Measurements from ENCODE around the gene SYNJ1. TPM values are rescaled to one million over a fixed set of nuclear protein-coding genes. Genes with fewer than 3 reads are reported as not detected.

SYNJ1 gene
- total and polyA plus RNA-seq, 2 of the 4 experiments (the other 2 are of a cell fraction), result 3.6 to 4.6 TPM

DNA sequence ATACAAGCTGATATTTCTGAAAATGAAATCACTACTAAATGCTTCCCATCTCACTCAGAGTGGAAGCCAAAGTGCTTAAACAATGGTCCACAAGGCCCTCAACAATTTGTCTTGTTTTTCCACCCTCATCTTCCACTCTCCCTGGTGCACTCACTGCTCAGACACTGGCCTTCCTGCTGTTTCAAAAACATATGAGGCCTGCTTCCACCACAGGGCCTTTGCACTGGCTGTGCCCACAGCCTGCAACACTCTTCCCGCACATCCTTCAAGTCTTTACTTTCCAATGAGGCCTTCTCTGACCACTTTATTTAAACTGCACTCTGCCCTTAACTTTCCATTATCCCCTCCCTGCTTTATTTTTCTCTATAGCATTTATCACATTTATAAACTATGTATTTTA, 53.8 kb downstream of the SYNJ1 start:
- ChIA-PET CTCF (no interaction called here), POLR2A (ENCODE audit: unreplicated experiment) (no interaction called here)
- Histone ChIP-seq H3K9me3 (ENCODE audit: control insufficient read depth, insufficient read depth, low read length) (no peaks in the 10 kb centered on the region), H3K18ac (ENCODE audit: low read depth, low read length) (no peak overlapping the region), H4K91ac (ENCODE audit: insufficient read depth, low read depth, low read length) (no peak overlapping the region), H2AK5ac (ENCODE audit: low read depth, low read length) (no peak overlapping the region), H2AK9ac (replicated peaks; ENCODE audit: low read depth, low read length, poor library complexity) (no peak overlapping the region), H2AFZ (replicated peaks; ENCODE audit: low read length, poor library complexity) (no peak overlapping the region), H3K9me1 (ENCODE audit: insufficient read depth, low read length) (no peaks in the 10 kb centered on the region), H4K5ac (ENCODE audit: low read depth, low read length) (no peak overlapping the region), H3K79me1 (ENCODE audit: low read depth in 1 of 2, low read length in 2 of 2) (no peaks in the 10 kb centered on the region), H3K14ac (replicated peaks; ENCODE audit: low read depth, low read length) (no peak overlapping the region), H2BK5ac (ENCODE audit: low read depth, low read length, poor library complexity, severe bottlenecking) (no peak overlapping the region), H3K4me2 (ENCODE audit: low read depth, low read length) (no peak overlapping the region), H2BK120ac (ENCODE audit: low read depth, low read length) (no peak overlapping the region), H2BK20ac (ENCODE audit: low read depth, low read length) (no peak overlapping the region), H3K4me1 (ENCODE audit: control insufficient read depth, insufficient read depth, low read length) (no peaks in the 10 kb centered on the region), H3K23ac (ENCODE audit: low read depth, low read length) (no peak overlapping the region), H3K27me3 (ENCODE audit: control insufficient read depth, insufficient read depth, low read length) (no peaks in the 10 kb centered on the region), H3K4ac (ENCODE audit: low read depth, low read length) (no peak overlapping the region), H3K9ac (ENCODE audit: low read depth, low read length) (no peak overlapping the region), H3K56ac (ENCODE audit: extremely low read depth, insufficient read depth, low read length) (no peak overlapping the region), H3K36me3 (ENCODE audit: control insufficient read depth, insufficient read depth, low read length) (peaks cover 1% of the 10 kb centered on the region; the same call in 1 of the 2 replicates), H3K4me3 (ENCODE audit: insufficient read depth, low read depth, low read length) (no peak overlapping the region), H4K20me1 (ENCODE audit: insufficient read depth, low read length) (no peaks in the 10 kb centered on the region), H4K8ac (ENCODE audit: low read depth in 2 of 2, low read length in 2 of 2) (no peak overlapping the region), H2BK15ac (ENCODE audit: low read depth, low read length) (no peak overlapping the region), H3K27ac (ENCODE audit: insufficient read depth, low read length) (no peak overlapping the region)
- no CpG with 5 or more reads among the region's 1 CpG for WGBS, 2 experiments (ENCODE audit: extremely low coverage in 2 of 2, insufficient read length in 1 of 2)
- ATAC-seq (ENCODE audit: low read depth) (no peak), DNase-seq (no peak)
- no TSS peak for BruUV-seq (replicated peaks)
- in situ Hi-C loops (cut with MboI; ENCODE audit: low sequenced_read_pairs) (no loop called here), dilution Hi-C loops (cut with HindIII; ENCODE audit: low sequenced_read_pairs, unreplicated experiment) (no loop called here), intact Hi-C loops (cut with micrococcal nuclease) (loop anchor here (5.0 kb wide), 1 partner anchor 48 kb away; no protein-coding TSS in a partner anchor)
- TF ChIP-seq CEBPB (IDR thresholded peaks at IDR 0.05; ENCODE audit: low read depth, low read length), result no peak
- no peak for TF ChIP-seq RCOR1 (IDR thresholded peaks at IDR 0.05; ENCODE audit: insufficient replicate concordance, low read length)
- no peak for TF ChIP-seq USF2 (IDR thresholded peaks at IDR 0.05; ENCODE audit: low read depth, low read length)
- TF ChIP-seq MXI1 (IDR thresholded peaks at IDR 0.05; ENCODE audit: borderline replicate concordance, low read depth, low read length), result no peak
- no peak for TF ChIP-seq RAD21 (IDR thresholded peaks at IDR 0.05; ENCODE audit: low read length)
- TF ChIP-seq NFE2L2 (IDR thresholded peaks at IDR 0.05; ENCODE audit: low read depth, low read length), result no peak
- TF ChIP-seq MAZ (IDR thresholded peaks at IDR 0.05; ENCODE audit: borderline replicate concordance, low read depth, low read length), result no peak
- no peak for TF ChIP-seq SMC3 (IDR thresholded peaks at IDR 0.05; ENCODE audit: low read depth, low read length)
- TF ChIP-seq POLR2A (IDR thresholded peaks at IDR 0.05; ENCODE audit: low read depth, low read length), result no peak
- TF ChIP-seq RFX5 (IDR thresholded peaks at IDR 0.05; ENCODE audit: low read depth, low read length), result no peak
- no peak for TF ChIP-seq BHLHE40 (IDR thresholded peaks at IDR 0.05; ENCODE audit: low read depth, low read length)
- no peak for TF ChIP-seq CHD1 (IDR thresholded peaks at IDR 0.05; ENCODE audit: low read depth, low read length)
- TF ChIP-seq MAFK (IDR thresholded peaks at IDR 0.05; ENCODE audit: low read depth, low read length), result no peak
- no peak for TF ChIP-seq CTCF (conservative IDR thresholded peaks at IDR 0.05; ENCODE audit: low read depth, low read length)
- TF ChIP-seq, protein P1, sequence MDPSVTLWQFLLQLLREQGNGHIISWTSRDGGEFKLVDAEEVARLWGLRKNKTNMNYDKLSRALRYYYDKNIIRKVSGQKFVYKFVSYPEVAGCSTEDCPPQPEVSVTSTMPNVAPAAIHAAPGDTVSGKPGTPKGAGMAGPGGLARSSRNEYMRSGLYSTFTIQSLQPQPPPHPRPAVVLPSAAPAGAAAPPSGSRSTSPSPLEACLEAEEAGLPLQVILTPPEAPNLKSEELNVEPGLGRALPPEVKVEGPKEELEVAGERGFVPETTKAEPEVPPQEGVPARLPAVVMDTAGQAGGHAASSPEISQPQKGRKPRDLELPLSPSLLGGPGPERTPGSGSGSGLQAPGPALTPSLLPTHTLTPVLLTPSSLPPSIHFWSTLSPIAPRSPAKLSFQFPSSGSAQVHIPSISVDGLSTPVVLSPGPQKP (IDR thresholded peaks at IDR 0.05; ENCODE audit: borderline replicate concordance, low read depth, low read length), result no peak
- no peak for TF ChIP-seq FOS (IDR thresholded peaks at IDR 0.05; ENCODE audit: low read depth, low read length)
